AG10803 (cell line): ENCODE measurements around the gene RELT.
A peak's percentile ranks its signal among the peaks of the same experiment; 100 is the strongest.

ENCODE experiments used
- DNase-seq: peaks from one replicate; pipeline ENCODE4 v3.0.0; 2010; ENCODE audit warnings: low read depth
- H3K4me3 ChIP-seq: 2 replicates; pipeline ENCODE4 v1.5.1; 2011; ENCODE audit warnings: mild to moderate bottlenecking, low read length, control low read depth
- CTCF ChIP-seq: conservative IDR thresholded peaks from 2 replicates; pipeline ENCODE4 v1.5.1; 2011; ENCODE audit warnings: mild to moderate bottlenecking, low read length, control low read depth, inconsistent platforms

The RELT gene

GRCh38 chr11:73366265-73366610 is 10.0 kb upstream of the RELT start:
- no peak for DNase-seq
- TF ChIP-seq CTCF: no peak
- H3K4me3 ChIP-seq: no peak overlapping the region

GRCh38 chr11:73366953-73367352 is 9.2 kb upstream of the RELT start:
- no peak for TF ChIP-seq CTCF
- no peak overlapping the region for H3K4me3 ChIP-seq
- no peak for DNase-seq

- H3K4me3 ChIP-seq: no peak overlapping the region
- TF ChIP-seq CTCF: no peak
- no peak for DNase-seq
These were observed 8.6 kb upstream of the RELT start for GRCh38 chr11:73367482-73368024.

- peak; percentile 31 for DNase-seq
- H3K4me3 ChIP-seq: no peak overlapping the region
- TF ChIP-seq CTCF: peak; percentile 38
These were observed 3.7 kb upstream of the RELT start for GRCh38 chr11:73372375-73372993.

- TF ChIP-seq CTCF: no peak
- no peak overlapping the region for H3K4me3 ChIP-seq
- peak; percentile 60 for DNase-seq
These were observed 2.0 kb upstream of the RELT start for GRCh38 chr11:73374151-73374550.

- no peak for TF ChIP-seq CTCF
- H3K4me3 ChIP-seq: peak overlapping the region; percentile 7; the same call in 1 of the 2 replicates
- DNase-seq: no peak
These were observed 404 bp upstream of the RELT start for GRCh38 chr11:73375830-73376159.

GRCh38 chr11:73376803-73377629 is 817 bp downstream of the RELT start:
- peak overlapping the region; percentile 77 for H3K4me3 ChIP-seq
- peak; percentile 89 for DNase-seq
- TF ChIP-seq CTCF: no peak
